Glomerular visceral epithelial cell (primary cell): Measurements from ENCODE around the gene ARNT2.
"Not testable (repeated sequence)": the region's sequence is repeated elsewhere in the genome, so short reads cannot be mapped to it uniquely, and the experiment has no call there.

ENCODE experiments used
- DNase-seq: peaks from one replicate; pipeline ENCODE4 v3.0.0-alpha.2; 2016; ENCODE audit errors: extremely low spot score

ARNT2 gene

GRCh38 chr15:80404057-80404760 is at the start of gene ARNT2:
TSS of gene ARNT2 (plus strand) at chr15:80404382. CDS start at chr15:80404516, 134 bp downstream.
- peak; percentile 13 for DNase-seq

- DNase-seq = peak; percentile 13
Measured at GRCh38 chr15:80367094-80367493, 37.1 kb upstream of the ARNT2 start.

GRCh38 chr15:80367661-80368060 is 36.5 kb upstream of the ARNT2 start:
- no peak for DNase-seq

DNA sequence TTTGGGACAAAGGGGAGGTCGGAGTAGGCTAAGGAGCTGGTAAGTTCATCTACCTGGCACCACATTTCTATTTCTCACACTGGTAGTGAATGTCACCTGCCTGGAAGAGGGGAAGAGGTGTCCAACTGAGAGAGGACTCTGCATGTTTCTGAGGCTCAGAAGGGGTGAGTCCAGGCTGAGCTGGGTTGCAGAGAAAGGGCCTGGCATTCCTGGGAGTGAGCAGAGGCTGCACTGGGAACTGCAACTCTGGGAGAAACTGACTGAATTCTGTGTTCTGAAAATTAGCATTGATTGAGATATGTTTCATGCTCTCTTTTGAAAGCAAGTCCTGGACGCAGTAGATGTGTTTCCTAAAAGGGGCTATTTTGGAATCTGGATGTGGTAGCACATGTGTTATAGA is 32.3 kb upstream of the ARNT2 start:
- DNase-seq = no peak

GRCh38 chr15:80374441-80374840 is 29.7 kb upstream of the ARNT2 start:
- DNase-seq = no peak

DNA sequence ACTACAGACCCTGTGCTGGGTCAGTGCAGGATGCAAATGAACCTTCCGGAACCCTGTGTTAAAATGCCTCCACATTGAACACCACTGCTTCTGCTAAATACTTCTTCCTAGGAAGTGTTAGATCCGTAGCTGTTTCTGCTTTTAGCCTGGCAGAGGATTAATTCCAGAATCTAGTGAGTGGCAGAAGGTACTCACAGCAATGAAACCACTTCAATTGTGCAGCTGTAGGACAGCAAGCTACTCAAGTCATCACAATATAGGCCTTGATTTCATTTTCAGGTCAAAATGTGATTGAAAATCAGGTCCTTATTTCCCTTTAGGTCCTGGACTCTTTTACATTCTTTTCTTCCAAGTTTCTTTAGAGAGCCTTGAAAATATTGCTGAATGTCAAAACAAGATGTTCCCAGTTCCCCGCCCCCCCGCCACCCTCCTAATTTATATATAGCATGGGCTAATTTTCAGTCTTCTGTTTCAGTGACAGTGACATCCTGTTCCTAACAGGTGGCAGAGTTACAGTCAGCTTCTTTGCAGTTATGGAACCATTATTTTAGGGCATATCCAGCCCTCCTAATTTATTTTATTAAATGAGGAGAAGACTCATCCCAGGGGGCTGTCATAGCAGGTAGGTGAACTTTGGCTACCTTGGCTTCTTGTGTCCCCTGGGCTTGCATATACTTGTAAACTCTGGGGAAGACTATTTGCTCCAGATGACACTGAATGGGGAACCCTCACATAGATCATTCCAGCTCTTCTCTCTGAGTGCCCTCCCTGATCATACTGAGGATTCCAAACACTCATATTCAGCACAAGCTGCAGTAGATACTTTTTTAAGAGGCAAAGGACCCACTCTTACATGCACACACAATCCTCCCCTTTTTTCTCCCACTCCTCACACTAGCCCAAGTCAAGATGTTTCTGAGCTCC is 28.0 kb upstream of the ARNT2 start:
- no peak for DNase-seq

GRCh38 chr15:80379693-80380092 is 24.5 kb upstream of the ARNT2 start:
- no peak for DNase-seq

- DNase-seq = no peak
Measured at GRCh38 chr15:80380154-80380553, 24.0 kb upstream of the ARNT2 start.

GRCh38 chr15:80382285-80382684 is 21.9 kb upstream of the ARNT2 start:
- no peak for DNase-seq

GRCh38 chr15:80384432-80384831 is 19.8 kb upstream of the ARNT2 start:
- no peak for DNase-seq

DNA sequence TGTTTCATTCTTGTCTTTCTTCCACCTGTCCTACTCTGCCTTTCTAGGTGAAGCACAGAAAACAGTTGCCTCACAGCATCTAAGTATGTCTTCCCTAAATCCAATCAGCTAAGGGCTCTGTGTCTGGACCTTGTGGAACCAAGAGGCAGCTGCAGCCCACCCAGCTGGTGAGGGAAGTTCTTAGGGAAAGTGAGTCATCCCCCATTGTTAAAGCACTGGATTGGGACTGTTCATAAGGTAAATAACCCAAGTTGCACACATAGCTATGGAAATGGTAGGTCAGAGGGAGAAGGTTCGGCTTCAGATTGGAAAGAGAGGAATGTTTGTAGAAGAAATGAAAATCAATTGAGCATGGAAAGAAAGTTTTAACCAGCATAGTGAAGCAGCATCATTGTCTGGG is 18.0 kb upstream of the ARNT2 start:
- DNase-seq = no peak

DNA sequence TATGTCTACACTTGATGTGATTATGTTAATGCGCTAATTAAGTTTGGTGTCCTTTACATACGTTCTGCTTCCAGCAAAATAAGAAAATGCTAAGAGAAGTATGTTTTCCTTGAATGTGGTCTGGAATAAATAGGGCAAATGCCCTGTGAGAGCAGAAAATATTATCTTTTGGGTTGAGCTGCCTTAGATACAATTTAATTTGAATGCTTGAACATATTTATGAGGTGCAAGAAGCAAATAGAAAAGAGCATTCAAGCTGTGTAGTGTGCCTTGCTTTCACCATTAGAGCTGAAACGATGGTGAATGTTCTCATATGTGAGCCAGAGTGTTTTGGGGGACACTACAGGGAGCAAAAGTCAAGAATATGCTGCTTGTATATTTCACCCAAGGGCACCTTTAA is 15.9 kb upstream of the ARNT2 start:
- DNase-seq = no peak

- no peak for DNase-seq
Measured at GRCh38 chr15:80389370-80389769, 14.8 kb upstream of the ARNT2 start.

- DNase-seq = not testable (repeated sequence)
Measured at GRCh38 chr15:80390942-80391341, 13.2 kb upstream of the ARNT2 start.

DNA sequence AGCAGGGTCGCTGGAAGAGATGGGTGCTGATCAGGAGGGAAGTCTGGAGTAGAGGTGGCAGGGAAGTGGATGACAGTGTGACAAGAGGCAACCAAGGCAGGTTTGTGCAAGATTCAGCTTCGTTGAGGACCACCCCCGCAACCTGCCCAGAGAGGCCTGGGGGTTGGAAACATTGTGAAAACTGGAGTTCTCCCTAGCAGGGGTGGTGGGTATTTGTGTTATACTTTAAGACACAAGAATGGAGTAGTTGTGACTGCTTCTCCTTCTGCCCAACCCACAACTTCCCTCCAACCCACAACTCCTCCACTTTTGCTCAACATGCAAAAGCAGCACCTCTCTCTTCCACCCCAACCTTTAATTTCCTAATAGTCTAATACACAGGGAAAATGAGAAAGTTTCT is 8.6 kb upstream of the ARNT2 start:
- DNase-seq = no peak

GRCh38 chr15:80396096-80396495 is 8.1 kb upstream of the ARNT2 start:
- DNase-seq = no peak

DNA sequence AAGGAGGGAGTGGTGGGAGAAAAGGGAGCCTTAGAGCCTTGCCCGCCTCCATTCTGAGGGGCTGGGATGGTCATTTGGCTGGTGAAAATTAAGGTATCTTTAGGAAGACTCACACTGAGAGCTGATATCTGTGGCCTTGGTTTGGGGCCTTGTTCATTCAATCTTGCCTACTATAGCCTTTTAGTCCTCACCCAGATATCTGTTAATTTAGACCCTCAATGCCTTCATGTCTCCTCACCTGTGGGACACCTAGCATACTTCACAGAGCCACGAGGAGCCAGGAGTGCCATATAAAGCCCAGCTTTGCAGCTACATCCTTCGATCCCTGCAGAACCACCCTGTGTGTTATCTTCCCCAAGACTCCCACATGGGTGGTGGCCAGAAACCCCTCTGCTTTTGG is 4.7 kb upstream of the ARNT2 start:
- no peak for DNase-seq

GRCh38 chr15:80401456-80401855 is 2.7 kb upstream of the ARNT2 start:
- DNase-seq = peak; percentile 7

DNA sequence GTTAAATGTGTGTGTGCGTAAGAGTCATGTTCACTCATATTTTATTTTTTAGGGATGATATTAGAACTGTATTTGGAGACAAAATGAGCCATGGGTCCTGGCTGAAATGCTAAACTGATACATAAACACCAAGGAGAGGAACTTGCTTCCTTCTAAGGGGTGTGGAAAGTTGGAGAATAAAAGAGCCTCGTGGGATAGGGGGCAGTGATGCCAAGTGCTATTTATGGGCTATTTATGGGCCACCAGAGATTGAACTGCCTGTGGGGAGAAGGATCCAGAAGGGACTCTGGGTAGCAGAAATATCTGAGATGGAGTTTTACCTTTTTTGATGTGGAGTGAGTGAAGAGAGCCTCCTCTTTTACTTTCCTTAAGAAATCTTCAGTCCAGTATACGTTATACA is 1.8 kb upstream of the ARNT2 start:
- no peak for DNase-seq

DNA sequence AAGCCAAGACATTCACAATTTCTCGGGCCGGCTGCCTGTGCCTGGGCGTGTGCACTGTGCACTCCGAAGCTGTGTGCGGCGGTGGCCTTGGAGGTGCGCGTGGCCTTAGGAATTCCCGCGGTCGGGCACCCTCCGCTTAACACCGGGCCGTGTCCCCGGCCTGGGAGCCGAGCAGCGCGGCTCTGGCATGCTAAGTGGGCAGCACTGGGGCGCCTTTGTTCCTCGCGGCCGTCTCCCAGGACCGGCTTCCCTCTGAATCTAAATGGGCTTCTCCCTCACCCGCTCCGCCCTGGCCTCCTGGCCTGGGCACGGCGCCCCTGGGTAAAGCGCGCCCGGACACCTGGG is 498 bp upstream of the ARNT2 start:
- no peak for DNase-seq

- peak; percentile 16 for DNase-seq
Measured at GRCh38 chr15:80404761-80405553, 775 bp downstream of the ARNT2 start.

DNA sequence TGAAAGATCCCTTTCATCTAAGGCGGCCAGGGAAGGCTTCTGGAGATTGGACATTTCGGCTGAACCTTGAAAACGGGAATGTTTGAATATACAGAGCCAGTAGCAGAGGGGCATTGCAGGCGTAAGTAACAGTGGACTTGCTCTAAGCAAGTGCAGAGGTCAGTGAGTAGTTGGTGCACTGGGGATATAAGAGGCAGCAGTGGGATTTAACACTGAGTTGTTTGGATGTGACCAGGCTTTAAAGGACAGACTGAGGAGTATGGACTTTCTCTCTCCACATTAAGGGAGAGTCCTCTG is 1.3 kb downstream of the ARNT2 start:
- DNase-seq = no peak

DNA sequence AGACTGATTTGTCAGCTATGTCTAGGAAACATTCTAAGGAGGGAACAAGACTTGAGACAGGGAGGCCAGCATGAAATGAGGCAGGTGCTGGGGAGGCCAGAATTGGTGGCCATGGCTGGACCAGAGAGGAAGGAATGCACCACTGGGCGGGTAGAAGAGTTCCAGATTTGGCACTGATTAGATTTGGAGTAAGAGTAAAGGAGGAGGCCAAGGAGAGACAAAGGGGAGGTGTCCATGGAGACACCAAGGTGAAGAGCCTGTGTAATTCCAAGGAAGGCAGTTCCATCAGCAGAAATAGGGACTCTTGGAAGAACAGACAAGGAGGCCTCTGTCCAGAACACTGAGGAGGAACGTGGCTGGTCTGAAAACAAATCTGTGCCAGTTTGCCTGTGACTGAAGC is 1.8 kb downstream of the ARNT2 start:
- no peak for DNase-seq
